Mucosa of stomach (tissue), 1 donor: ENCODE data around the gene SMIM5.

Experiments
- H3K27me3 ChIP-seq: one replicate; pipeline ENCODE4 v1.7.0; 2013; ENCODE audit warnings: mild to moderate bottlenecking, low read length; ENCODE audit not compliant: control insufficient read depth, insufficient read depth
- H3K36me3 ChIP-seq: one replicate; pipeline ENCODE4 v1.7.0; 2013; ENCODE audit warnings: low read length; ENCODE audit not compliant: control insufficient read depth, insufficient read depth
- H3K4me1 ChIP-seq: one replicate; pipeline ENCODE4 v1.7.0; 2013; ENCODE audit warnings: mild to moderate bottlenecking, low read length; ENCODE audit not compliant: control insufficient read depth, insufficient read depth
- H3K4me3 ChIP-seq: one replicate; pipeline ENCODE4 v1.7.0; 2013; ENCODE audit warnings: low read length
- H3K9ac ChIP-seq: one replicate; pipeline ENCODE4 v1.7.0; 2013; ENCODE audit warnings: mild to moderate bottlenecking, low read length, moderate library complexity
- H3K9me3 ChIP-seq: one replicate; pipeline ENCODE4 v1.7.0; 2013; ENCODE audit warnings: mild to moderate bottlenecking, low read length, moderate library complexity; ENCODE audit not compliant: control insufficient read depth
- donor health status: Pancreatic carcinoma.

SMIM5 gene

DNA sequence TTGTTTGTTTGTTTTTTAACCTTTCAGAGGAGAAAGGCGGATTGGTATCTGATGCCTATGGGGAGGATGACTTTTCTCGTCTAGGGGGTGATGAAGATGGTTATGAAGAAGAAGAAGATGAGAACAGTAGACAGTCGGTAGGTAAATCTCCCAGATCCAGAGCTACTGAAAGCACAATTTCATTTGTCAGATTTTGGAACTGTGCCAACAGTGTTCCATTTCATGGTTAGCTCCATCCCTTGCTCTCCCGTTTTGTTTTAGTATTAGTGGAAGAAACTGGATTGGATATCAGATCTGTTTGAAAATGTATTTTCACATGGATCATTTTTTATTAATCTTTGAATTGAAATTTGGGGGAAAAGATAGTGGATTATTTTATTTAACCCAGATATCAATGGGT lies 35.3 kb downstream of the SMIM5 start:
- H3K4me1 ChIP-seq, result peaks cover 12% of the 10 kb centered on the region
- H3K9me3 ChIP-seq, result no peaks in the 10 kb centered on the region
- H3K36me3 ChIP-seq, result no peaks in the 10 kb centered on the region
- no peaks in the 10 kb centered on the region for H3K27me3 ChIP-seq
- H3K4me3 ChIP-seq, result no peak overlapping the region
- no peak overlapping the region for H3K9ac ChIP-seq

DNA sequence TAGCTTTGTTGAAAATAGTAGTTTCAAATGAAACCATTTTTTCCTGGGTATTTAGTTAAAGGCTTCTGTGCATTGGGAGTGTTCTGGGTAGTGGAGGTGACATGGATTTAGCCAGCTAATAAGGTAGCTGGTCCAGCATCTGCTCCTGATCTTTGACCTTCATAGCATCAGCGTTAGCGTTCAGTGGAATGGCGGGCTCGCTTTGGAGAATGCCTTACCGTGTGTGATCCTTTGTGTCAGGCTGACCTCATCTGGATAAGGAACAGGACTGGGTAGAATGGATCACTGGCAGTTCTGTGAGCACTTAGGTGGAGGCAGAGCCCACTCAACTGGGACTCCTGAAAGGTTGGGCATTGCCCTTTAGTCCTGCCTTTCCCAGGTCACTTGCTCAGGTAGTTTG lies 37.6 kb downstream of the SMIM5 start:
- Histone ChIP-seq H3K27me3 (no peaks in the 10 kb centered on the region), H3K4me3 (no peak overlapping the region), H3K9ac (no peak overlapping the region), H3K36me3 (no peaks in the 10 kb centered on the region), H3K9me3 (no peaks in the 10 kb centered on the region), H3K4me1 (peaks cover 19% of the 10 kb centered on the region)

DNA sequence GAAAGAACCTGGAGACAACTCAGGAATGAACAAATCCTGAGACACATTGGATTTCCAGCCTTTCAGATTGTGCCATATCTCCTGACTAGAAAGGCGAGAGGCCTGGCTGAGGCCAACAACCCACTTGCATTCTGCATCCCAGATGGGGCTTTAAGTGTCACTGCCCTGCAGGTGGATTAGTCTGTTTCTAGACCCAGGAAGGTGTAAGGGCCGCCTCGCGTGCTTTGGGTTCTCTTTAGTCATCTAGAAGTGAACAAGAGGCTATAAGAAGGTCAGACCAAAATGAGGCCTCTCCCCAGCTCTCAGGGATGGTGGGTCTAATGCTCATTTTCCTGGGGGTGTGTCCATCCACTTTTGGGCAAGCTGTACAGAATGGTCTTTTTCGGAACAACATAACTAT lies 38.8 kb downstream of the SMIM5 start:
- no peaks in the 10 kb centered on the region for H3K36me3 ChIP-seq
- no peaks in the 10 kb centered on the region for H3K9me3 ChIP-seq
- no peak overlapping the region for H3K4me3 ChIP-seq
- H3K4me1 ChIP-seq, result peaks cover 15% of the 10 kb centered on the region
- no peak overlapping the region for H3K9ac ChIP-seq
- H3K27me3 ChIP-seq, result no peaks in the 10 kb centered on the region

- peaks cover 7% of the 10 kb centered on the region for H3K4me1 ChIP-seq
- no peak overlapping the region for H3K4me3 ChIP-seq
- H3K9me3 ChIP-seq, result no peaks in the 10 kb centered on the region
- H3K9ac ChIP-seq, result no peak overlapping the region
- H3K36me3 ChIP-seq, result no peaks in the 10 kb centered on the region
- H3K27me3 ChIP-seq, result no peaks in the 10 kb centered on the region
Measured at GRCh38 chr17:75673487-75673886, 40.3 kb downstream of the SMIM5 start.

- no peaks in the 10 kb centered on the region for H3K27me3 ChIP-seq
- H3K36me3 ChIP-seq, result no peaks in the 10 kb centered on the region
- H3K4me3 ChIP-seq, result no peak overlapping the region
- H3K9me3 ChIP-seq, result no peaks in the 10 kb centered on the region
- H3K4me1 ChIP-seq, result peaks cover 27% of the 10 kb centered on the region
- no peak overlapping the region for H3K9ac ChIP-seq
Measured at GRCh38 chr17:75676461-75676860, 43.2 kb downstream of the SMIM5 start.

- Histone ChIP-seq H3K9me3 (no peaks in the 10 kb centered on the region), H3K27me3 (no peaks in the 10 kb centered on the region), H3K4me1 (peaks cover 44% of the 10 kb centered on the region), H3K4me3 (no peak overlapping the region), H3K9ac (peak overlapping the region; percentile 47), H3K36me3 (no peaks in the 10 kb centered on the region)
Measured at GRCh38 chr17:75679706-75680211, 46.5 kb downstream of the SMIM5 start.

GRCh38 chr17:75680431-75680830 lies 47.2 kb downstream of the SMIM5 start:
- Histone ChIP-seq H3K9ac (no peak overlapping the region), H3K9me3 (no peaks in the 10 kb centered on the region), H3K4me3 (no peak overlapping the region), H3K4me1 (peaks cover 46% of the 10 kb centered on the region), H3K36me3 (no peaks in the 10 kb centered on the region), H3K27me3 (no peaks in the 10 kb centered on the region)

- no peak overlapping the region for H3K9ac ChIP-seq
- H3K4me1 ChIP-seq, result peaks cover 54% of the 10 kb centered on the region
- no peaks in the 10 kb centered on the region for H3K36me3 ChIP-seq
- H3K27me3 ChIP-seq, result no peaks in the 10 kb centered on the region
- no peak overlapping the region for H3K4me3 ChIP-seq
- H3K9me3 ChIP-seq, result no peaks in the 10 kb centered on the region
Measured at GRCh38 chr17:75681289-75681688, 48.1 kb downstream of the SMIM5 start.

GRCh38 chr17:75683583-75683982 lies 50.3 kb downstream of the SMIM5 start:
- peaks cover 77% of the 10 kb centered on the region for H3K4me1 ChIP-seq
- H3K9ac ChIP-seq, result peak overlapping the region; percentile 46

GRCh38 chr17:75684249-75684648 lies 51.0 kb downstream of the SMIM5 start:
- Histone ChIP-seq H3K4me3 (no peak overlapping the region), H3K36me3 (no peaks in the 10 kb centered on the region), H3K4me1 (peaks cover 81% of the 10 kb centered on the region), H3K27me3 (no peaks in the 10 kb centered on the region), H3K9ac (peak overlapping the region; percentile 46), H3K9me3 (no peaks in the 10 kb centered on the region)

More at GRCh38 chr17:75683583-75683982, 50.3 kb downstream of the SMIM5 start:
- Histone ChIP-seq H3K36me3 (no peaks in the 10 kb centered on the region), H3K27me3 (no peaks in the 10 kb centered on the region), H3K4me3 (no peak overlapping the region), H3K9me3 (no peaks in the 10 kb centered on the region)

- Histone ChIP-seq H3K9me3 (no peaks in the 10 kb centered on the region), H3K4me1 (peaks cover 78% of the 10 kb centered on the region), H3K9ac (no peak overlapping the region), H3K27me3 (no peaks in the 10 kb centered on the region), H3K4me3 (no peak overlapping the region), H3K36me3 (no peaks in the 10 kb centered on the region)
Measured at GRCh38 chr17:75684924-75685323, 51.7 kb downstream of the SMIM5 start.

- H3K9me3 ChIP-seq, result no peaks in the 10 kb centered on the region
- H3K27me3 ChIP-seq, result no peaks in the 10 kb centered on the region
- H3K9ac ChIP-seq, result peak overlapping the region; percentile 7
- peaks cover 74% of the 10 kb centered on the region for H3K4me1 ChIP-seq
- no peaks in the 10 kb centered on the region for H3K36me3 ChIP-seq
- no peak overlapping the region for H3K4me3 ChIP-seq
Measured at GRCh38 chr17:75685499-75685898, 52.3 kb downstream of the SMIM5 start.

DNA sequence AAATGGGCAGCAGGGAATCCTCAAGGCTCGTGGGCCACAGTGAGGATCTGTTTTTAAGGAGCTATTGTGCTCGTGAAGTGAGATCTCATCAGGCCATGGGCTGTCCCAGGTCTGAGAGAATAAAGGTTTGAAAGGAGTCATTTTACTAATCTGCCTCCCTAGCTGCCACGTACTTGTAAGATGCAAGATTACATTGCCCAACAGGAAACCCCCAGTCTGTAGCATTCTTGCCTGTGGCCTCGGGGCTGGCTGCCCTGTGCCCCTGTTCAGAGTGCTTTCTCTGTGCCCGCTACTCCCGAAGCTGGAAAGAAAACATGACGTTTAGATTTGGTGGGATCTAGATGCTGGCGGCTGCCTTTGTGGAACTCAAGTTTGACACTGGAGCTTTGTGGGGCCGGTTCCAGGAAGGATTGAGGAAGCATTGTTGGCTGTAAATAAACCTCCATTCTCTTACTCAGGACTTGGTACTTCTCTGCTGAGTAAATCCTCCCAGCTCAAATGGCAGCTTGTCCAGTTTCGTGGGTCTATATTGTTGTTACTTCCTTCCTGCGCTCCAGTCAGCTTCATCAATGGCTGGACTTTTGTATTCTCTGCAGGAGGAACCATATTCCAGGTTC lies 55.1 kb downstream of the SMIM5 start:
- Histone ChIP-seq H3K36me3 (no peaks in the 10 kb centered on the region), H3K9me3 (no peaks in the 10 kb centered on the region), H3K4me3 (no peak overlapping the region), H3K27me3 (no peaks in the 10 kb centered on the region), H3K4me1 (peaks cover 80% of the 10 kb centered on the region), H3K9ac (peak overlapping the region; percentile 51)
